Ishikawa (cell line): ENCODE results near the gene HRAS.

ENCODE experiments used
- CEBPB ChIP-seq: IDR thresholded peaks from 2 replicates; pipeline ENCODE4 v1.6.1; 2012
- CREB1 ChIP-seq: IDR thresholded peaks from 2 replicates; pipeline ENCODE4 v1.6.1; 2012; ENCODE audit warnings: low read depth
- EGR1 ChIP-seq: IDR thresholded peaks from 2 replicates; pipeline ENCODE4 v1.6.1; 2012
- EP300 ChIP-seq: IDR thresholded peaks from 2 replicates; pipeline ENCODE4 v1.6.1; 2012; ENCODE audit warnings: borderline replicate concordance
- FOXM1 ChIP-seq: IDR thresholded peaks from 2 replicates; pipeline ENCODE4 v1.6.1; 2012; ENCODE audit warnings: low read depth, borderline replicate concordance
- NFIC ChIP-seq: IDR thresholded peaks from 2 replicates; pipeline ENCODE4 v1.6.1; 2012
- RAD21 ChIP-seq: IDR thresholded peaks from 2 replicates; pipeline ENCODE4 v1.6.1; 2012; ENCODE audit warnings: low read depth
- TAF1 ChIP-seq: IDR thresholded peaks from 2 replicates; pipeline ENCODE4 v1.6.1; 2012; ENCODE audit warnings: low read depth, mild to moderate bottlenecking
- TCF12 ChIP-seq: IDR thresholded peaks from 2 replicates; pipeline ENCODE4 v1.6.1; 2012; ENCODE audit warnings: low read depth
- TEAD4 ChIP-seq: IDR thresholded peaks from 2 replicates; pipeline ENCODE4 v1.6.1; 2012
- YY1 ChIP-seq: IDR thresholded peaks from 2 replicates; pipeline ENCODE4 v1.6.1; 2012; ENCODE audit warnings: low read depth
- ZBTB7A ChIP-seq: IDR thresholded peaks from 2 replicates; pipeline ENCODE4 v1.6.1; 2012; ENCODE audit warnings: low read depth
- TF ChIP-seq, protein P1 (sequence below): IDR thresholded peaks from 2 replicates; pipeline ENCODE4 v1.6.1; 2012; ENCODE audit warnings: low read depth, mild to moderate bottlenecking
- TF ChIP-seq, protein P2 (sequence below): IDR thresholded peaks from 2 replicates; pipeline ENCODE4 v1.6.1; 2012
- TF ChIP-seq, protein P3 (sequence below): IDR thresholded peaks from 2 replicates; pipeline ENCODE4 v1.6.1; 2012

Gene HRAS

DNA sequence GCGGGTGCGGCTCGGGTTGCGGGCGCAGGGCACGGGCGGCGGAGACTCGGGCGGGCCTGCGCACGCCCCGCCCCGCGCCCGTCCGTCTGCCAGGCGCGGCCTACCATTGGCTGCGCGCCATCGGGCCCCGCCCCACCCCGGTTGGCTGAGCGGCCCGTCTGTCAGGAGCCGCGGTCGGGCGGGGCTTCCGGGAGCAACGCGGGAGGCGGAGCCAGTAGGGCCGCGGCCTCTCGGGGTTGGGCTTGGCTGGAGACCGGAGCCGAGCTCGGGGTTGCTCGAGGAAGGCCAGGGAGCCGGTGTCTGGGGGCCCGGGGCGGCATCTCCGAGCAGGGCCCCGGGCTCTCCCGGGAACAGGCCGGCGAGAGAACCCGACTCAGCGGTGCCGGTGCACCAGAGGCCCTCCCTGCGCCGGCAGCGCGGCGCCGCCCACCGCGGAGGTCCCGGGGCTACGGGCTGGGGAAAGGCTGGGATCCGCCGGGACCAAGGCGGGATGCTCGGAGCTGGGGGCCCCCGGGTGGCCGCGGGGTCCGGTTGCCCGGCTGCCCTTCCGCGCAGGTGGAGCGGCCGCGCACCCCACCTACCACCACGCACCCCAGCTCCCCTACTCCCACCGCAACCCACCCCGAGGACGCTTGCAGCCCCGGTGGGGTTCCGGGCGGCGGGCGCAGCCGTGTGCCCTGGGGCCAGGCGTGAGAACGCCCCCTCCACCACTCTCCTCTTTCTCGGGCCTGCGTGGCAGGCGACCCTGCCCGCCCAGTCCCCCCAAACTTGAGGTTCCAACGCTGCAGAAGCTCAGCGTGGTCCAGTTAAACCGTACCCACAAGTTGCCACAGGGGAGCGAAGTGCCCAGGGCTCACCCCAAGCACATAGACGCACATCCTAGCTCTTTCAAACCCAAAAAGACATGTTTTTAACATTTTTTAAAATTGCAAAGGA is at the start of gene HRAS:
TSS of gene HRAS (minus strand) at position 58 of the 936 bp plus-strand sequence.
- TF ChIP-seq, protein P1, sequence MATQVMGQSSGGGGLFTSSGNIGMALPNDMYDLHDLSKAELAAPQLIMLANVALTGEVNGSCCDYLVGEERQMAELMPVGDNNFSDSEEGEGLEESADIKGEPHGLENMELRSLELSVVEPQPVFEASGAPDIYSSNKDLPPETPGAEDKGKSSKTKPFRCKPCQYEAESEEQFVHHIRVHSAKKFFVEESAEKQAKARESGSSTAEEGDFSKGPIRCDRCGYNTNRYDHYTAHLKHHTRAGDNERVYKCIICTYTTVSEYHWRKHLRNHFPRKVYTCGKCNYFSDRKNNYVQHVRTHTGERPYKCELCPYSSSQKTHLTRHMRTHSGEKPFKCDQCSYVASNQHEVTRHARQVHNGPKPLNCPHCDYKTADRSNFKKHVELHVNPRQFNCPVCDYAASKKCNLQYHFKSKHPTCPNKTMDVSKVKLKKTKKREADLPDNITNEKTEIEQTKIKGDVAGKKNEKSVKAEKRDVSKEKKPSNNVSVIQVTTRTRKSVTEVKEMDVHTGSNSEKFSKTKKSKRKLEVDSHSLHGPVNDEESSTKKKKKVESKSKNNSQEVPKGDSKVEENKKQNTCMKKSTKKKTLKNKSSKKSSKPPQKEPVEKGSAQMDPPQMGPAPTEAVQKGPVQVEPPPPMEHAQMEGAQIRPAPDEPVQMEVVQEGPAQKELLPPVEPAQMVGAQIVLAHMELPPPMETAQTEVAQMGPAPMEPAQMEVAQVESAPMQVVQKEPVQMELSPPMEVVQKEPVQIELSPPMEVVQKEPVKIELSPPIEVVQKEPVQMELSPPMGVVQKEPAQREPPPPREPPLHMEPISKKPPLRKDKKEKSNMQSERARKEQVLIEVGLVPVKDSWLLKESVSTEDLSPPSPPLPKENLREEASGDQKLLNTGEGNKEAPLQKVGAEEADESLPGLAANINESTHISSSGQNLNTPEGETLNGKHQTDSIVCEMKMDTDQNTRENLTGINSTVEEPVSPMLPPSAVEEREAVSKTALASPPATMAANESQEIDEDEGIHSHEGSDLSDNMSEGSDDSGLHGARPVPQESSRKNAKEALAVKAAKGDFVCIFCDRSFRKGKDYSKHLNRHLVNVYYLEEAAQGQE = no peak
- TF ChIP-seq ZBTB7A (peak; percentile 79; the same call in 1 of the 2 replicates), YY1 (no peak), TCF12 (no peak), TAF1 (peak; percentile 66; the same call in 1 of the 2 replicates), FOXM1 (no peak)
- TF ChIP-seq, protein P2, sequence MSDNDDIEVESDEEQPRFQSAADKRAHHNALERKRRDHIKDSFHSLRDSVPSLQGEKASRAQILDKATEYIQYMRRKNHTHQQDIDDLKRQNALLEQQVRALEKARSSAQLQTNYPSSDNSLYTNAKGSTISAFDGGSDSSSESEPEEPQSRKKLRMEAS = peak; percentile 24

DNA sequence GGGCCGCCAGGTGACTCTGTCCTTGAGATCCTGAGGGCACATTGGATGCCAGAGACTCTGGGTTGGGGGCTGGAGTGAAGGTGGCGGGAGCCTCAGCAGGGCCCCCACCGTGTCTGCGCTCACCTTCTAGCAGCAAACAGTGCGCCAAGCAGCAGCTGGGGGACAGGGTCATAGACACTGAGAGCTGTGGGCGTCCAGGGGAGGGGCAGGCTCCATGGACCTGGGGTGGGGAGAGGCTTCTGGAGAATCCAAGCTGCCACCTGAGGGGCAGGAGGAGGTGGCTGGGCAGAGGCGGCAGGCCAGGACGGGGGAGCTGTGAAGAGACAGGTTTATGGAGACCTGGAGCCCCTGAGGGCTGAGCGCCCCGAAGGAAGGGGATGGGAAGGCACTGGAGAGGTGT is 48.9 kb upstream of the HRAS start:
- no peak for TF ChIP-seq EGR1
- no peak for TF ChIP-seq EP300
- TF ChIP-seq, protein P1 = no peak
- TF ChIP-seq TEAD4 = no peak
- no peak for TF ChIP-seq CEBPB
- TF ChIP-seq ZBTB7A = no peak
- TF ChIP-seq FOXM1 = no peak
- no peak for TF ChIP-seq TCF12
- TF ChIP-seq TAF1 = no peak
- no peak for TF ChIP-seq NFIC
- no peak for TF ChIP-seq YY1
- no peak for TF ChIP-seq RAD21
- TF ChIP-seq, protein P2 = no peak
- no peak for TF ChIP-seq CREB1
- TF ChIP-seq, protein P3, sequence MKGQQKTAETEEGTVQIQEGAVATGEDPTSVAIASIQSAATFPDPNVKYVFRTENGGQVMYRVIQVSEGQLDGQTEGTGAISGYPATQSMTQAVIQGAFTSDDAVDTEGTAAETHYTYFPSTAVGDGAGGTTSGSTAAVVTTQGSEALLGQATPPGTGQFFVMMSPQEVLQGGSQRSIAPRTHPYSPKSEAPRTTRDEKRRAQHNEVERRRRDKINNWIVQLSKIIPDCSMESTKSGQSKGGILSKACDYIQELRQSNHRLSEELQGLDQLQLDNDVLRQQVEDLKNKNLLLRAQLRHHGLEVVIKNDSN = no peak

DNA sequence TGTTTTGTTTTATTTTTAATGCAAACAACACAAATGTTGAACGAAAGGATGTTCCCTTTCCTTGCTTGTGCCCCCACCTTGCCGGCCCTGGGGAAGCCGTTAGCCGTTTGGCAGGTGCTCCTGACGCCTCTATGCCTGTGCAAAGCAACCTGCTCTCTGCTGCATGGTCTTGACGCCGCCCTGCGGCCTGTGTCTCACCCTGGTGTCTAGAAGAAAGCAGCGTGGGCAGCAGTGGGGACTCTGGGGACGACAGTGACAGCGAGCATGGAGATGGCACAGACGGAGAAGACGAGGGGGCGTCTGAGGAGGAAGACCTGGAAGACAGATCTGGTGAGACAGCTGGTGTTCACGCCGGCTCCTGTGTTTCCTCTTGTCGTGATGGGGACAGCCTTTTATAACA is 46.4 kb upstream of the HRAS start:
- TF ChIP-seq CREB1 (no peak), EP300 (no peak), ZBTB7A (no peak), CEBPB (no peak), RAD21 (no peak), TCF12 (no peak), TEAD4 (no peak), FOXM1 (no peak), TAF1 (no peak), EGR1 (no peak), NFIC (no peak), YY1 (no peak)
- TF ChIP-seq, protein P3 = no peak
- TF ChIP-seq, protein P1 = no peak

DNA sequence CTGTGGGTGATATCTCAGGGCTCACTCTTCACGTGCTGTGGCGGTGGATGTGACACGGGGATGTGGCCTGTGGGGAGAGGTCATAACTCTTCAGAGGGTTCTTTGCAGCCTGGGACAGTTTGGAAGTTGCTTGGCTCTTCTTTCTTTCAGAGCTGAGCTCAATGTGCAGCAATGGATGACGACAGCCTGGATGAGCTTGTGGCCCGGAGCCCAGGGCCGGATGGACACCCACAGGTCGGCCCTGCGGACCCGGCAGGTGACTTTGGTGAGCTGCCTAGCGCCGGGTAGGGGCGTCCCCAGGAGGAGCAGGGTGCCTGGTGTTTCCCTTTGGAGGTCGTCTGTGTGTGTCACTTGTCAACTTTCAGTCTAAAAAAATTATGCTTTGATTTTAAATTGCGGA is 46.0 kb upstream of the HRAS start:
- no peak for TF ChIP-seq TEAD4
- TF ChIP-seq, protein P3 = no peak
- TF ChIP-seq TCF12 = no peak
- TF ChIP-seq, protein P1 = no peak
- TF ChIP-seq TAF1 = no peak
- no peak for TF ChIP-seq EP300
- no peak for TF ChIP-seq RAD21
- no peak for TF ChIP-seq CEBPB
- TF ChIP-seq CREB1 = no peak
- TF ChIP-seq, protein P2 = no peak
- TF ChIP-seq NFIC = no peak
- no peak for TF ChIP-seq EGR1
- TF ChIP-seq YY1 = no peak
- no peak for TF ChIP-seq ZBTB7A
- TF ChIP-seq FOXM1 = no peak
